GM12878 (cell line): Measurements from ENCODE around the gene ZNF546. TPM values are rescaled to one million over a fixed set of nuclear protein-coding genes. Genes with fewer than 3 reads are reported as not detected.

ENCODE experiments used
- ATAC-seq: fragments of 200-7000 bp; cut with Tn5 transposase; 3 replicates; pipeline ENCODE4 v1.9.1; 2020; ENCODE audit warnings: mild to moderate bottlenecking, moderate library complexity
- Bru-seq: library from RNA; stranded (reverse); fragments of 400-500 nt; gene quantifications from one replicate; lab custom pipeline; 2021; lab: Mats Ljungman, UMichigan
- BruChase-seq, 2 experiments: library from RNA; stranded (reverse); fragments of 400-500 nt; gene quantifications; one replicate each; lab custom pipeline; 2021; lab: Mats Ljungman, UMichigan
- BruUV-seq: library from RNA; stranded (reverse); fragments of 400-500 nt; replicated peaks from 2 replicates; lab custom pipeline; 2021; lab: Mats Ljungman, UMichigan
- CTCF ChIA-PET: fragments of 300-600 bp; sonication (Branson Sonifier 250); formaldehyde crosslinking; extraction: SDS; loops from one replicate; lab custom pipeline; 2021; ENCODE audit warnings: inconsistent platforms; lab: Yijun Ruan, JAX
- POLR2A ChIA-PET: fragments of 350-600 bp; formaldehyde crosslinking; extraction: SDS; loops from one replicate; lab custom pipeline; 2021; ENCODE audit warnings: inconsistent platforms; lab: Charles Lee
- RAD21 ChIA-PET: fragments of 300-600 bp; sonication (Branson Sonifier 250); formaldehyde crosslinking; loops from one replicate; lab custom pipeline; 2023; ENCODE audit warnings: antibody characterized with exemption; ENCODE audit not compliant: unreplicated experiment; lab: Charles Lee
- SMC1A ChIA-PET: fragments of 300-600 bp; sonication (Branson Sonifier 250); formaldehyde crosslinking; loops from one replicate; lab custom pipeline; 2023; ENCODE audit not compliant: unreplicated experiment, uncharacterized antibody; lab: Charles Lee
- DNase-seq: peaks from one replicate; pipeline ENCODE4 v3.0.0-alpha.2; 2011; ENCODE audit warnings: low read depth, low spot score
- FAIRE-seq: peaks from 3 replicates; lab custom pipeline; 2011; peaks lifted over from hg19 to GRCh38; lab: Jason Lieb, UNC
- H2AFZ ChIP-seq: 2 replicates; pipeline ENCODE4 v1.6.0; 2011; ENCODE audit warnings: low read depth, low read length, control low read depth; ENCODE audit not compliant: control insufficient read depth
- H3K27ac ChIP-seq: 2 replicates; pipeline ENCODE4 v1.5.1; 2011; ENCODE audit warnings: control low read depth; ENCODE audit not compliant: control insufficient read depth, insufficient read depth
- H3K27me3 ChIP-seq, 2 experiments: replicated peaks in 1 of 2; 2 replicates each; pipeline versions ENCODE4 v1.6.0 to v1.6.1; 2011; ENCODE audit warnings: low read length in 1 of 2; ENCODE audit not compliant: control insufficient read depth in 2 of 2, insufficient read depth in 2 of 2
- H3K36me3 ChIP-seq, 2 experiments: 2 replicates each; pipeline ENCODE4 v1.5.1; 2011; ENCODE audit warnings: low read length in 1 of 2; ENCODE audit not compliant: control insufficient read depth in 2 of 2, insufficient read depth in 2 of 2
- H3K4me1 ChIP-seq: 2 replicates; pipeline ENCODE4 v1.6.1; 2011; ENCODE audit warnings: mild to moderate bottlenecking, low read length, moderate library complexity, mixed read lengths; ENCODE audit not compliant: control insufficient read depth, insufficient read depth
- H3K4me2 ChIP-seq: 2 replicates; pipeline ENCODE4 v1.6.0; 2011; ENCODE audit warnings: control low read depth; ENCODE audit not compliant: control insufficient read depth, insufficient read depth
- H3K4me3 ChIP-seq: fragments of 200-600 bp; sonication (generic); 2 replicates; pipeline ENCODE4 v1.5.1; 2016
- H3K79me2 ChIP-seq: 2 replicates; pipeline ENCODE4 v1.6.0; 2011; ENCODE audit warnings: low read length; ENCODE audit not compliant: control insufficient read depth, insufficient read depth
- H3K9ac ChIP-seq: 2 replicates; pipeline ENCODE4 v1.8.0; 2011; ENCODE audit warnings: low read length, control low read depth, mixed read lengths; ENCODE audit not compliant: control insufficient read depth, insufficient read depth
- H3K9me3 ChIP-seq: replicated peaks from 3 replicates; pipeline ENCODE4 v1.5.1; 2011; ENCODE audit warnings: mild to moderate bottlenecking, low read length; ENCODE audit not compliant: control insufficient read depth, insufficient read depth
- H4K20me1 ChIP-seq: 2 replicates; pipeline ENCODE4 v1.6.0; 2011; ENCODE audit not compliant: control insufficient read depth, insufficient read depth
- ATF2 ChIP-seq: IDR thresholded peaks from 2 replicates; pipeline ENCODE4 v1.6.1; 2012; ENCODE audit warnings: low read length, inconsistent platforms
- CHD2 ChIP-seq: IDR thresholded peaks from 2 replicates; pipeline ENCODE4 v1.6.1; 2011; ENCODE audit warnings: low read depth, low read length, improper control_type of control experiment, borderline replicate concordance
- DPF2 ChIP-seq: fragments of 450-650 bp; IDR thresholded peaks from 2 replicates; pipeline ENCODE4 v1.6.1; 2017; ENCODE audit warnings: mild to moderate bottlenecking
- EGR1 ChIP-seq, 2 experiments: IDR thresholded peaks; 1 replicate in 1 of 2; 2 replicates in 1 of 2; pipeline ENCODE4 v1.6.1; 2011 to 2012; ENCODE audit warnings: low read depth in 2 of 2, low read length in 2 of 2, borderline replicate concordance in 1 of 2, mild to moderate bottlenecking in 1 of 2, moderate library complexity in 1 of 2
- HCFC1 ChIP-seq: fragments of 150-350 bp; IDR thresholded peaks from 2 replicates; pipeline ENCODE4 v1.6.1; 2014; ENCODE audit warnings: low read length
- HDGF ChIP-seq: fragments of 450-650 bp; IDR thresholded peaks from 2 replicates; pipeline ENCODE4 v1.6.1; 2016; ENCODE audit warnings: antibody characterized with exemption
- KDM1A ChIP-seq: fragments of 200-600 bp; sonication (generic); IDR thresholded peaks from 2 replicates; pipeline ENCODE4 v1.6.1; 2016; ENCODE audit warnings: borderline replicate concordance
- LARP7 ChIP-seq: fragments of 450-650 bp; IDR thresholded peaks from 2 replicates; pipeline ENCODE4 v1.6.1; 2017; ENCODE audit warnings: mild to moderate bottlenecking
- PML ChIP-seq: IDR thresholded peaks from 2 replicates; pipeline ENCODE4 v1.6.1; 2012; ENCODE audit warnings: low read length, inconsistent platforms
- POLR2AphosphoS2 ChIP-seq: IDR thresholded peaks from 2 replicates; pipeline ENCODE4 v1.6.1; 2011; ENCODE audit warnings: low read depth, mild to moderate bottlenecking, low read length, improper control_type of control experiment, moderate library complexity
- POU2F2 ChIP-seq: IDR thresholded peaks from 3 replicates; pipeline ENCODE4 v1.6.1; 2011; ENCODE audit warnings: low read depth, mild to moderate bottlenecking, low read length, borderline replicate concordance
- RUNX3 ChIP-seq: IDR thresholded peaks from 2 replicates; pipeline ENCODE4 v1.6.1; 2012; ENCODE audit warnings: low read length, inconsistent platforms
- SPI1 ChIP-seq: IDR thresholded peaks from 2 replicates; pipeline ENCODE4 v1.6.1; 2011; ENCODE audit warnings: low read depth, mild to moderate bottlenecking, low read length, moderate library complexity, borderline replicate concordance; ENCODE audit not compliant: insufficient read depth
- ZNF384 ChIP-seq: IDR thresholded peaks from 2 replicates; pipeline ENCODE4 v1.6.1; 2012; ENCODE audit warnings: low read depth, mild to moderate bottlenecking, low read length, improper control_type of control experiment, borderline replicate concordance
- WGBS: methylation state at CpG from one replicate; pipeline ENCODE4 v1.1.6; 2016; ENCODE audit warnings: low lambda C conversion rate; ENCODE audit not compliant: insufficient replicate concordance, insufficient coverage; ENCODE audit errors: missing lambda C conversion rate; 5-methylcytosine and 5-hydroxymethylcytosine counted together
- in situ Hi-C: fragments of 300-500 bp; cut with MboI; formaldehyde crosslinking; loops from 9 replicates; pipeline ENCODE4 v1.14.3; 2018; ENCODE audit warnings: mixed read lengths
- intact Hi-C: fragments of 100-400 bp; cut with micrococcal nuclease; formaldehyde crosslinking; loops from one replicate; pipeline ENCODE4 v1.14.2; 2022; ENCODE audit not compliant: unreplicated experiment
- long read RNA-seq, 2 experiments: library from polyadenylated mRNA; unstranded; transcript quantifications; one replicate each; pipeline ENCODE4 v2.0.0, GENCODE V29; 2019 to 2020
- polyA minus RNA-seq, 3 experiments: library from RNA; depleted of rRNA, polyadenylated mRNA; stranded (reverse); fragments of >200 nt; gene quantifications; 2 replicates each; pipeline ENCODE4 v1.2.3, GENCODE V29; 2011
- polyA plus RNA-seq, 11 experiments: library from polyadenylated mRNA; depleted of rRNA in 4 of 11; unstranded in 6 of 11; stranded (reverse) in 5 of 11; fragments of >200 nt; fragmentation: Nextera tagmentation in 4 of 11; fragmentation: Illumina TruSeq in 1 of 11; extraction: Ambion mirVana in 4 of 11; extraction: Trizol in 1 of 11; gene quantifications; 1 replicate in 1 of 11; 2 replicates in 10 of 11; pipeline versions ENCODE4 v1.2.1 to v1.2.3, GENCODE V29; 2011 to 2016; ENCODE audit warnings: inconsistent platforms in 2 of 11, missing spikeins in 2 of 11, low read depth in 1 of 11
- total RNA-seq, 4 experiments: library from RNA; depleted of rRNA in 3 of 4; stranded (reverse); fragments of >200 nt in 3 of 4; fragmentation: Illumina TruSeq in 1 of 4; extraction: Trizol in 1 of 4; gene quantifications; 2 replicates each; pipeline versions ENCODE4 v1.2.1 to v1.2.3, GENCODE V29; 2013 to 2021

The ZNF546 gene
- total RNA-seq (2013; cell fraction: nucleolus; rRNA removed), result 32.2 and 35.0 TPM in 2 replicates
- total RNA-seq (2014; rRNA removed), result 4.1 and 6.1 TPM in 2 replicates
- total RNA-seq (2014; rRNA removed; fragmentation: Illumina TruSeq; extraction: Trizol), result 3.4 and 4.3 TPM in 2 replicates
- 3.2 and 3.3 TPM in 2 replicates for total RNA-seq (2021)
- polyA plus RNA-seq (2011; ENCODE audit: low read depth), result 0.52 TPM
- 3.4 and 7.0 TPM in 2 replicates for polyA plus RNA-seq (2011; rRNA removed)
- polyA plus RNA-seq (2011; cell fraction: cytosol; rRNA removed), result 1.1 and 1.4 TPM in 2 replicates
- polyA plus RNA-seq (2011; cell fraction: nucleus; rRNA removed), result 2.4 TPM in 2 replicates
- polyA plus RNA-seq (2012), result 0.92 and 3.1 TPM in 2 replicates
- polyA plus RNA-seq (2014; fragmentation: Illumina TruSeq; extraction: Trizol), result 2.1 and 3.6 TPM in 2 replicates
- polyA plus RNA-seq (2014; fragmentation: Nextera tagmentation; extraction: Ambion mirVana), result 1 to 10 TPM in 1 of 2 experiments, under 1 TPM in 1; 0.88 to 1.4 TPM
- polyA plus RNA-seq (2014; rRNA removed), result 1.4 and 2.0 TPM in 2 replicates
- polyA plus RNA-seq (2016; fragmentation: Nextera tagmentation; extraction: Ambion mirVana), result 1 to 10 TPM; 1.6 to 2.7 TPM
- polyA minus RNA-seq (2011; rRNA and poly(A)+ RNA removed), result 6.6 and 10.4 TPM in 2 replicates
- polyA minus RNA-seq (2011; cell fraction: cytosol; rRNA and poly(A)+ RNA removed), result 2.1 and 4.0 TPM in 2 replicates
- 3.0 and 4.8 TPM in 2 replicates for polyA minus RNA-seq (2011; cell fraction: nucleus; rRNA and poly(A)+ RNA removed)
- percentile 60 among the genes with signal in this experiment for Bru-seq, nascent RNA
- percentile 52 among the genes with signal in this experiment for BruChase-seq, experiment 1, labeled RNA remaining after a 6-hour chase
- percentile 56 among the genes with signal in this experiment for BruChase-seq, experiment 2, labeled RNA remaining after a 2-hour chase
- long read RNA-seq, experiment 1, partial matches to known transcripts, result 0 of 1 reads
- long read RNA-seq, experiment 1, other reads (novel, unspliced or antisense), result 0 of 1 reads
- long read RNA-seq, experiment 2, partial matches to known transcripts, result 1 of 8 reads
- long read RNA-seq, experiment 2, other reads (novel, unspliced or antisense), result 3 of 8 reads

DNA sequence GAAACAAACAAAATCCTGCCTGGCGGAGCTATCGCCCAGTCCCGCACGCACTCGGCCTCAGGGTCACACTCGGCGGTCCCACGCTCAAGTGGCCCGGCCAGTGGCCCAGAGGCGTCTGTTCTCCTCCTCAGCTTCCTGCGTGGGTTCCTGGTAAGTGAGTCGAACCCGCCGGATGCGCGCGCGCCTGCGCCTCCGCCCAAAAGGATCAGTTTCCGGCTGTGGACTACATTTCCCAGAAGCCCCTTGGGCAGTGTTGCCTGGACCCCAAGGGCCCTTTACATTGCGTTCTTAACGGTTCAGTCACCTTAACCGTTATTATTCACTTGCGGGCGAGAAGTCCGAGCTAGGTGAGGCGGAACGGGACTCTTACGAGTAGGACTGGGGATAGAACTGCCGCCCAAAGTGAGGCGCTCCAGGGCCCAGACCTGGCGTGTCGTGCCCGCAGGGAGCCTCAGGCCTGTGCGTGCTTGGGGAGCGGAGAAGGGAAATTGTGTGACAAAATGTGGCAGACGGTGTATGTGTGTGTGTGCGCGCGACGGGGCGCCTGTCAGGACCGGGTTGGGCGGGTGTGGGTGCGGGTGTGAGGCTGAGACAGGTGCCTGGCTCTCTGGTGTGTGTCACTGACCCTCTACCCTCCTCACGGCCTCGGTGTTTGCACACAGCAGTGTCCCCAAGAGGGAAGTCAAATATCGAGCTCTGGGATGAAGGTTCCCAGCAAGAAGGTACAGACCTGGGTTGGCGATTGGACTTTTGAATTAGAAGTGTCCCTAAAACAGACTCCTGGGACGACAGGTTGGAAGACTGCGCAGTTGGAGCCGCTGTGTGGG is at the start of gene ZNF546:
ZNF546 (plus strand) TSS at position 250 of the 827 bp plus-strand sequence. CDS start 1,267 bp downstream, outside the sequence.
- H3K36me3 ChIP-seq, result no peaks in the 10 kb centered on the region
- ChIA-PET POLR2A (interaction anchor here (0.6 to 3.8 kb wide), 4 partner anchors 27 to 1133 kb away, joined by 3 to 23 read pairs (median 4); partner anchors contain the start of gene PSMC4), SMC1A (interaction anchor here (0.8 to 3.4 kb wide), 6 partner anchors 11 to 324 kb away, joined by 3 to 25 read pairs (median 3); partner anchors contain the start of gene PSMC4), RAD21 (interaction anchor here (0.5 to 2.7 kb wide), 8 partner anchors 8 to 193 kb away, joined by 3 to 21 read pairs (median 4); partner anchors contain the start of gene PSMC4), CTCF (interaction anchor here (0.5 to 2.9 kb wide), 8 partner anchors 24 to 359 kb away, joined by 3 to 21 read pairs (median 4); partner anchors contain the start of genes PSMC4 and ZNF780B)
- no peaks in the 10 kb centered on the region for H3K27me3 ChIP-seq
- peak within 1 kb of the TSS; percentile 83 for H3K9ac ChIP-seq
- no peaks in the 10 kb centered on the region for H4K20me1 ChIP-seq
- in situ Hi-C loops, result no loop called here
- H3K79me2 ChIP-seq, result peaks cover 16% of the 10 kb centered on the region
- peak within 1 kb of the TSS; percentile 79 for H3K4me2 ChIP-seq
- H3K4me1 ChIP-seq, result peaks cover 4% of the 10 kb centered on the region; the same call in 1 of the 2 replicates
- peak within 1 kb of the TSS; percentile 79 for H3K27ac ChIP-seq
- peak within 1 kb of the TSS; percentile 83 for H3K4me3 ChIP-seq
- FAIRE-seq (peak; percentile 84), DNase-seq (peak; percentile 82), ATAC-seq (peak; percentile 94)
- WGBS, result 8% methylated on average over 50 of the region's 53 CpGs
- peak within 1 kb of the TSS; percentile 91 for H2AFZ ChIP-seq
- BruUV-seq, result TSS peak; percentile 80
- intact Hi-C loops, result no loop called here
- peaks cover 8% of the 10 kb centered on the region; the same call in 2 of the 3 replicates for H3K9me3 ChIP-seq
- peak in 1 of 2 experiments; percentile 40; a peak in 1 of 3 replicates for TF ChIP-seq EGR1 (IDR thresholded peaks at IDR 0.05; ENCODE audit: borderline replicate concordance in 1 of 2, low read depth in 2 of 2, low read length in 2 of 2)
- no peak for TF ChIP-seq ZNF384
- peak; percentile 69 for TF ChIP-seq DPF2
- TF ChIP-seq ATF2, result no peak
- TF ChIP-seq POLR2AphosphoS2, result peak; percentile 96
- TF ChIP-seq PML, result peak; percentile 98
- no peak for TF ChIP-seq CHD2
- TF ChIP-seq HCFC1, result peak; percentile 89
- TF ChIP-seq LARP7, result peak; percentile 49
- 0 out of 2 replicates have a peak, but pooled peaks have one; percentile 7 for TF ChIP-seq SPI1
- TF ChIP-seq KDM1A, result no peak
- peak; percentile 87 for TF ChIP-seq HDGF
- peak; percentile 64 for TF ChIP-seq RUNX3
- TF ChIP-seq POU2F2, result peak; percentile 88; the same call in 2 of the 3 replicates
